GM18907 (cell line): ENCODE data around the gene TPPP2.
A peak's percentile ranks its signal among the peaks of the same experiment; 100 is the strongest.

Experiments used
- ATAC-seq: cut with Tn5 transposase; IDR thresholded peaks from one replicate; pipeline ENCODE4 v1.9.1; 2021; ENCODE audit warnings: mild to moderate bottlenecking, moderate library complexity; ENCODE audit not compliant: unreplicated experiment

The TPPP2 gene

DNA sequence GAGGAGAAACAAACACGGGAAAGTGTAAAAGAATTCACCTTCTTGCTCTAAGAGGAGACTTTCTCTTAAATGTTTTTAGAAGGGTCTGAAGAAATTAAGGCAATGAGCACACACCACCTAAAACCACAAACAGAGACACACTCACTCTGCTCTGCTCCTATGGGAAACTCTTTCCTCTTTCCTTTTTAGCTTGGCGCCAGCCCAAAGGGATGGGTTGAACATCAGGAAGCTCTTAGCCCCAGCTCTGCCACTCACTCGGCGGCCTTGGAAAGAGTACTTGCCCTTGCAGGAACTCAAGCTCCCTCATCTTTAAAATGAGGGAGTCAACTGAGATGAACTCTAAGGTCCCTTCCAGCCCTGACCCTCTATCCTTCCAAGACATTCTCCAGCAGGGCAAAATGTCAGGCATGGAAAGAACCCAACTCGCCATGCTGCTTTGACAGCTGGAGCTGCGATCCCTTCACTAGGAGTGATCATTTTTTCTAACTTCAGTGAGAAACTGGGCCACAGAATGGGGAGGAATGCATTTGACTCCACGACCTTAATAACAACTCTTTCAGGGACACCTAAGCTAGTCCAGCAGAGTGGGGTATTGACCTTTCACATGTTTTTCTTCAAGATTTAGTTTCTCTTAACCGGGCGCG lies 26.6 kb downstream of the TPPP2 start:
- ATAC-seq = no peak

DNA sequence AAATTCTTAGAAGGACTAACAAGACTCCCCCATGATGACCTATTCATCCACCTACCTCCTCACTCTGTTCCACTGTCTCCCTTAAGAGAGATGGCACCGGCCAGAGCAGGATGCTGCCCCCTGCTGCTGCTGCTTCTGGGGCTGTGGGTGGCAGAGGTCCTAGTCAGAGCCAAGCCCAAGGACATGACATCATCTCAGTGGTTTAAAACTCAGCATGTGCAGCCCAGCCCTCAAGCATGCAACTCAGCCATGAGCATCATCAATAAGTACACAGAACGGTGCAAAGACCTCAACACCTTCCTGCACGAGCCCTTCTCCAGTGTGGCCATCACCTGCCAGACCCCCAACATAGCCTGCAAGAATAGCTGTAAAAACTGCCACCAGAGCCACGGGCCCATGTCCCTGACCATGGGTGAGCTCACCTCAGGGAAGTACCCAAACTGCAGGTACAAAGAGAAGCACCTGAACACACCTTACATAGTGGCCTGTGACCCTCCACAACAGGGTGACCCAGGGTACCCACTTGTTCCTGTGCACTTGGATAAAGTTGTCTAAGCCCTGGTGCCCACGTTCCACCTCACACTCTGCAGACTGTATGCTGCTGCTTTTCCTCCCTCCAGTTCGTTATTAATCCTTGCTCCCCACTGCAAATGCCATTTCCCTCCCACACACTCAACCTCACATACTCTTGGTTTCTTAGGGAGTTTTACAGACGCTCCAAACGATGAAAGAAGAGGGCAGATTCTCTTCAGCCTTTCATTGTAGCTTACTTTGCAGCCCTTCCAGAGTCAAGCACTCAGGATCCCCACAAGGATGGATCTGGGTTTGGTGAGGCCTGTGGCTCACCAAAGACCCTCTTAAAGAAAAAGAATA lies 28.0 kb downstream of the TPPP2 start, which contains the start of gene RNASE8:
RNASE8 (plus strand) TSS at position 20 of the 873 bp plus-strand sequence; CDS start at position 91, 71 bp downstream.
- no peak for ATAC-seq

DNA sequence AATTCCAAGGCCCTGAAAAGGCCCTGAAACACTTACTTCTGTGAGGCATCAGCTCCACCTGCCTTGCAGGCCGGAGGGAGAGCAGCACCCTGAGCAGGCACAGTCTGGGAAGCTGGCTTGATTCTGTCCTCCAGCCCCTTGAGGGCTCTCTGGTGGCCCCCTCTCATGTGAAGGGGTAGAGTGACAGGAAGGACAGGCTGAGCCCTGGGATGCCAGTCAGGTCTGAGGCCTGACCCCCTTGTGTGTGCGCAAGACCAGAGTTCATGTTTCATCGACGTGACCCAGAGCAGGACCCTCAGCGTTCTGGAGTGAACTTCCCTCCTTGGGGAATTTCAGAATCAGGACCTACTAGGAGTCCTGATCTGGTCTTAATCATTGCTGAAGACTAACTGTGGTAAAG lies 28.9 kb downstream of the TPPP2 start:
- ATAC-seq = no peak

DNA sequence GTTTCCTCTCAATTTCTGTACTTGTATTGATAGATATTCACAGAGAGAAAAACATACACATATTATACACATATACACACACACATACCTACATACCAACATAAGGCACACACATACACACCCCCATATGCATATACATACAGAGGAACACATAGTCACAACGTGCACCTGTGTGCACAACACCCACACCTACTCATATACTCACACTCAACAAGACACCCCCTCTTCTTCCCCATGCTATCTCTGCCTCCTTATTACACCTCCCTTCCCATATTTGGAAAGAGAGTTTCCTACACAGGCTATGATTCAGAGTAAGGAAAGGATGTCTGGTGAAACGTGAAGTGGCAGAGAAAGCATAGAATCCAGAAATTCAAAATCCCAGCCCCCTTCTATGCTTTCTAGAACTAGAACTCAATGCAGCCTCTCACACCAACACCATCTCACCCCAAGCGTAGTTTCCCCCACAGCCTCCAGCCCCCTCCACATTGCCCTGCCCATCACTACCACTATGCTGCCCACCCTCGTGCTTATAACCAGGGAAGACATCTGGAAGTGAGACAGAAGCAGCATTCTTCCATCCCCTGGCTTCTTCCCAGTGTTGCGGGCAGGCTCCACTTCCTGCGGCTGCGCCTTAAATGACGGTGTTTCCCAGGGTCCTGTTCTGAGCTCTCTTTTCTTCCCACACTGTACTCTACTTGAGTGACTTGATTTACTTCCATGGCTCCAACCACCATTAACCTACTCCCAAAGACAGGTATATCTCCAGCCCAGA lies 30.0 kb downstream of the TPPP2 start:
- no peak for ATAC-seq

DNA sequence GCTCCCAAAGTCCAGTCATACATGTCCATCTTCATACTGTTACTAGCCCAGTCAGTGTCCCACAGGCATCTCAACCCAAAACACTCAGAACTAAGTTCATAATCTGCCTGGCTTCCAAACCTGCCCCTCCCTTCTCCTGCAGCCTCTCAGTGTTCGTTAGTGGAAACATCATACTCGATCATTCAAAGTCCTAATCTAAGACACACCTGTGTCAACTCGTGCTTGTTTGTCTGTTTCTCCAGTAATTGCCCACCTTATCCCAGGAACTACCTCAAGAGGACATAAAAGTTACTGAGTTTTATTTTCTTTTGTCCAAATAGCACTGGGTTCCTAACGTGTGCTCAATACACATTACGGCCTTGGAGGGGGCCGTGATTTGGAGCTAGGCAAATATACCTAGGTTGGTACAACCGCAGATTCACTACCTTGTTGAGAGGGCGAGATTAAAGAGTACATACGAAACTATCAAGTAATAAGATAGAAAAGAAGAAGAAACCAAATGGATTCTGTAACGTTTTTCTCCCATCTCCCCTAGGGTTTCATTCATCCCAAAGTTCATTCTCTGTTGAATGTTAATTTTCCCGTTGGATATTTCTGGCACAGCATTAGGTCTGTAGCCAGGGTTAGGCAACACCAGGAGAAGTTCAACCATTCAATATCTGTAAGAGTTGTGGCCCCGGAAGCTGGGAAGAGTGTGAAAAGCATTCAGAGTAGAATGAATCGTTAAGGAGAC lies 30.8 kb downstream of the TPPP2 start:
- ATAC-seq = no peak

DNA sequence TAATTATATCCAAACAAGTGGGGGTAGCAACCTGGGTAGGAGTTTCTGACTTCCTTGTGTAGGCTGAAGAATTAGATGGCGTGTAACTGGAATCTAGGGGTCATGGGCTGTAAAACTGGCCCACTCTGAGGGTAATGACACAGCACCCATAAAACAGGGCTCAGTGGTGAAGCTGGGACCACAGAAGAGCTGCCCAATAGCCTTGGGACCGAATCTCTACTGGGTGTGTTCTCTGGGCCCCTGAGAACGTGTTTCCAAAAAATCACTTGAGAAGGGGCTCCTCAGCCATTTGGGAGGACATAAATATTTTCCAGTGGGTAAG lies 31.3 kb downstream of the TPPP2 start:
- ATAC-seq = no peak

DNA sequence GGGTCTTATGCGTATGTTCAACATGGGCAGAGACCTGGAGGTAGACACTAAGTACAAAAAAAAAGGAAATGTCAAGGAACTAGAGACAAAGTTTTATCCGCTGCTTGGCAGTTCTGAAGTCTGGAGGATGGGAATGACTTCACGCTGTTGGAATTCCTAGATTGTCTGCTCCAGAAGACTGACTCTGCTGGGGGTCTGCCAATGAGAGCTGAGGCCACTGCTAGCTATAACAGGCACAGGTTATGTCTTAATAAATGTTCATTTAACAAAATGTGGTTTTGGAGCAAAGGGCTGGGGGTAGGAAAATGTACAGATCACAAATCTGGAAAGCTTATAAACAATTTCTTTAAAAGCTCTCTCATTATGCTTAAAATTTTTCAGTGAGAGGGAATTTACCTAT lies 33.5 kb downstream of the TPPP2 start:
- ATAC-seq = no peak

DNA sequence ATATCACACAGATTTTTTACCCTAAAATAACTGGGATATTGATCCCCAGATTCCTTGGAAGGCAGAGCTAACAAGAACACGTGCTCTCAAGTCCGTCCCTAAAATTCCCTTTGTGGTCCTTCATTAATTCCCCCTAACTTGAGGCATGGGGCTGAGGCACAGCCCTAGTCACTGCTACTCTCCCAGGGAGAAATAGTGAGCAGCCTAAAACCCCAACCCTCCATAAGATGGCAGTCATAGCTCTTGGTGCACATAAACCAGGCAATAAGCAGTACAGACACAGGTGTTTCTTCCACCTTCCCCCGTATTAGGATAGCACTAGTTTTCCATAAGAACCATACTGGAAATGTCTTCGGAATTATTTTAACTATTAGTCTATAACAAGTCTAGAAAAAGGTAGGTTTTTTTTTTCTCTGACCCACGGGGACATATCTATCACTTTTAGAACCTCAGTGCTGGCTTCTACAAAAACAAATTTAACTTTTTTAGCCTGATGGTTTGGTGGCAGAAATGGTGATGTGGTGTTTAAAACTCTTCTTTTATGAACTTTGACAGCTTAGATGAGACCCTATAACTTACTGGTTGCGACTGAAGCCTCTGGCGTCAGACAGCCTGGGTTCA lies 37.0 kb downstream of the TPPP2 start:
- no peak for ATAC-seq

DNA sequence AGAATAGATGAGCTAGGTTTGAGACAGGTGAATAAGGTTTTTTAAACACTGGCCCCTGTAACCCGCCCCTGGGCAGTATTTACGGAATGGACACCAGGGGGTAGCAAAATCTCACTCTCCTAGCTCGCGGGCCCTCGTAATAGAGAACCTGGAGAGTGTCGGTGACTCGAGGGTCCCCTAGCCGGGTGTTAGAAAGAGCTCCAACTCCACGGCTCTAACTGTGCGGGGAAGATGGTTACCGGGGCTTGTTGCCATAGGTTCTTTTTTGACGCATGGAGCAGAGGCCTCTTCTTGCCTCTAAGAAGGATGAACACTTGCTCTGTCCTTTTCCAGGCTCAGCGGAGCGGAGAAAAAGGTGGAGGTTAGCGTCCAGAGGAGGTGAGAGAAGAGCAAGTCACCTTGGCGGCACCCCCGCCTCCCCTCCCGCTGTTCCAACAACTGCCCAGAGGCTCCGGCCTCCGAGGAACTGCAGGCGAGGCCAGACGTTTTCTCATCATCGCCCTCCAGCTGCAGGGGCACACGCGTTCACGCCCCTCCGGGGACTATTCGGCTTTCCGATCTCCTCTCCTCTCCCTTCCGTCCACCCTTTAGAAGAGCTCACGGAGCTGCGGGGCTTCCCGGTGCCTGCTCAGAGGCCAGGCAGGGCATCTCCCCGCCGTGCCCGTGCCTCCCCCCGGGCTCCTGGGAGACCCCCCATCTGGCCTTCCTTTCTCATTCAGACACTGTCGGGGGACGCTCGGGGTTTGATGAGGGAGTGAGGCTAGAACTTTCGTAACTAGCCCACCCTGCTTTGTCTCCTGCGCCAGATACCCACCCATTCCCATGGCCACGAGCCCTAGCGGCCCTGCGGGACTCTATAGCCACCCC lies 38.7 kb downstream of the TPPP2 start:
- ATAC-seq = no peak

DNA sequence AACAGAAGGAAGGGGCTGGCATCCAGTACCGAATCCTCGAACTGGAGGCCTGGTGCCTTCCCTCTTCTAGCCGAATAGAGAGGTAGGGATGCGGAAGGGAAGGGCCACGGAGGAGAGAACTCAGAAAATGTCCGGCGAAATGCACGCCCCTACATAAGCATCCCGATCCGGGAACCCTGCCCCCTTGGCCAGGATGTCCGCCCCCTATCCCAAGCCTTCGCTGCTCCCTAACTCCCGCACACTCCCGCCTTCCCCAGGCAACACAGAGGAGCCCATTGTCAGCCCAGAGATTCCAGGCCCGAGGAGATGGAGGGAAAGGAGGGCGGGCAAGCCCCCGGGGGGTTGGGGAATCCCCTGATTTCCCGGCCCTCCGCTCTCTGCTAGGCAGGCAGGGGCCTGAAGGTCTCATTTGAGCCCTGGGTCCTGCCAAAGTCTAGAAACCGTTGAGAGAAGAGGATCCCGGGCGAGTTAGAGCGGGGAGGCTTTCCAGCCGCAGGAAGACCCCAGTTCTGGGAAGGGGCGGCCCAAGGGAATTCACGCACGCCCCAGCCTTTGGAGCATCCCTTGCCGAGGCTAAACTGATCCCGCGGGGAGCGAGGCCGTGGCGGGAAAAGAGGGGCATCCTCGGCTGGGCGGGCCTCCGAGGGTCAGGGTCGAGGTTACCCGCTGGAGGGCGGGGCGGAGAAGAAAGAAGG lies 39.5 kb downstream of the TPPP2 start:
- ATAC-seq = no peak

DNA sequence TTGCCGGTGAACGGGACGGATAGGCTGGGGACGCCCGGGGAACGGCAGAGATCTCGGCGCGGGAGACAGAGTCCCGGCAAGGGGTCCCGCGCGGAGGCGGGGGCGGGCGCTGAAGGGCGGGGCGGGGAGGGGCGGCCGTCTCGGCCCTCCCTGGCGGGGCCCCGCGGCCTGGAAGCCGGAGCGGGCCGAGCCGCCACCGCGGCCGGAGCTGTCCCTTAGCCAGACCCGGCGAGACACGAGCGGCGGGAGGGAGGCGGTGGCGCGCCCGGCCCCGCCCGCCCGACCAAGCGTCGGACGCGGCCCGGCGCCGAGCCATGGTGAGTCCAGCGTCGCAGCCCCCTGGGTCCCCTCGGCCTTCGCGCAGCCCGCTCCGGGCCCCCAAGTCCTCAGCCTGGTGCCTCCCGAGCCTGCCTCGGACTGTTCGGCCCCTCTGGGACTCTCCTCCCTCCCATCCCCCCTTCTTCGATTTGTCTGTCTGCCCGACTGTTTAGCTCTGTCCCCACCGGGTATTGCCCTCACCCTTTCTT lies 40.1 kb downstream of the TPPP2 start, which contains the start of gene ARHGEF40:
ARHGEF40 (plus strand) TSS at position 222 of the 527 bp plus-strand sequence; CDS start at position 315, 93 bp downstream.
- ATAC-seq = no peak

DNA sequence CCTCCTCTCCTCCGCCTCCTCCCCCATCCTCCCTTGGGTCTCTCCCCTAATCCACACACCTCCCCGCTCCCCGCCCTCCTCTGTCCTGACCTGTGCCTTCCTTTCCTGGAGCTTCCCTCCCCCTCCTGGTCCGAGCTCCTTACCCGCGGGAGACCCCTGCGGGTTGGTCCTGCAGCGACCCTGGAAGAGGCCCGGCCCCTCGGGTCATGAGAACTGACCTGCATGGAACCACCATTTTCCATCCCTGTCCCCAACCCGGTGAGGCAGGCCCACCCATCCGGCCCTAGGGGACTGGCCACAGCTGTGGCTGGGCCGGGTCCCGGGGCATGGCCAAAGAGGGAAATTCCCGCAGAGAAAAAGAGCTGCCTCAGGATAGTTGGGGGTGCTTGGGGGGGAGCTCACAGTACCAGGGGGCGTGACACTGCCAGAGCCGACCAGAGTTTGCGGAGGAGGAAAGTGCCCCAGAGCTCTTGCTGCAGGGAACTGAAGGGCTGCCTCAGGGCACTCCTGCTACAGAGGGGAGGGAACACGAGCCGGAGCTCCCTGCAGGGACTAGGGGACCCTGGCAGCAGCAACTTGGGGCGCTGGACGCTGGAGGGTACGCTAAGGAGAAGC lies 40.7 kb downstream of the TPPP2 start:
- peak; percentile 24 for ATAC-seq

DNA sequence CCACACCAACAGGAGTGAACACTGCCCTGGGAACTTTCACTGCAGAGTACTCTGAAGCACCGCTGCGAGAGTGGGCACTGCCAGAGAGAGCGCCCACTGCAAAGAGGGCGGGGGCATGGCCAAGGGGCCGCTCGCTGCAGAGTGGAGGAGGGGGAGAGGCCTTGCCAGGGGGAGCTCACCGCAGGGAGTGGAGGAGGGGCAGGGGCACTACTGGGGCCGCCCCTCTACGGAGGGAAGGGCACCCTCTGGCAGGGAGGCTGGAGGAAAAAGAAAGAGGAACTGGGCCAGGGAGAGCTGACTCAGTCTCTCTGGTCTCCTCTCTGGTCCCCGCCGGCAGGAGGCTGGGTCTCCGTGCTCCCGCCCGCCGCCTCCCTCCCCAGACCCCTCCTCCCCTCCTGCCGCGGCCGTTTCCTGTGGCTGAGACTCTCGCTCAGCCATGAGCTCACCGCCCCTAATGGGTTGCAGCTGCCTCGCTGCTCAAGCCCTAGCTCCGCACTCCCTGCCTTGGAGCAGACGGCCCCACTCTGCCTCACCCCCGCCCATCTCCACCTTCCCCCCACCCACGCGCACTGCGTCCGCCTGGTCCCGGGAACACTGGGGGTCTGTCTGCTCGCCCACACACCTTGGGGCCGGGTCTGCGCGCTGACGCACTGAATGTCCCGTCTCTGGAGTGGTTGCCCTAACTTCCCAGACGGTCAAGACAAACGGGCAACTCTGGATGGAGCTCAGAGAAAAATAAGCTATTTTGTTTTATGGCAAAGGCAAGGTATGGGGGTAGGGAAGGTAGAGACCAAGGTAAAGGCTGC lies 41.4 kb downstream of the TPPP2 start:
- ATAC-seq = peak; percentile 68

DNA sequence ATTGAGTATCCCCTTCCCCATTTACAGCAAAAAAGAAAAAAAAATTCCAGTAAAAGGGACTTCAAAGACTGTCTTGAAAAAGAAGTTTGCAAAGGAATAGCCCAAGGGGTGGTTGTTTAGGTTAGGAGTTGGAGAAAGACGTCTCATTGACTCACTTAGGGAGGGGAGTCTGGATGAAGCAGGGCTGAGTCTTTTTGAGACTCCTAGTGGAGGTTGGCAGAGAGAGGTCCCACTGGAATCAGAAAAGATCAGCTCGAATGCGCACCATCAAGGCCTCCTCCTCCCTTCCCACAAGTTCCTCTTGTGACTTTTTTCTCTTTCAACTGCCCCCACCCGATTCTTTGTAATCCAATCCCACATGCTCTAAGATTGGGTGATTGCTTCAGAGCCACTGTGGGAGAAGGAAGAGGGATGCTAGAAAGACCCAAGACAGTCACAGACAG lies 42.0 kb downstream of the TPPP2 start:
- ATAC-seq = no peak

DNA sequence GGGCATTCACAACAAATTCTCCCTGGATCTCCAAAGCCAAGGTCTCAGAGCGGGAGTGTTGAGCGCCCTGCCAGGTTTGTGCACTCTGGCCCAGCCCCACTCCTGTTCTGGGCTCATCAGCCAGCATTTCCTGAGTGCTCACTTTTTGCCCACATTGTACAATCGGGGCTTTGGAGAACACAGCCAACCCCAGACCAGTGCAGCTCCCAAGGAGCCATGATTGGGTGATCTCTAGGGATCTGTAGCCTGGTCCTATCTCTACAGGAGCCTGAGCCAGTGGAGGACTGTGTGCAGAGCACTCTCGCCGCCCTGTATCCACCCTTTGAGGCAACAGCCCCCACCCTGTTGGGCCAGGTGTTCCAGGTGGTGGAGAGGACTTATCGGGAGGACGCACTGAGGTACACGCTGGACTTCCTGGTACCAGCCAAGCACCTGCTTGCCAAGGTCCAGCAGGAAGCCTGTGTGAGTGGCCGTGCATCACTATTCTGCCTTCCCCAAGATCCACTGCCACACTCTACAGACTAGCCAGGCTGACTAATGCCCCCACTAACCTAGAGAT lies 42.8 kb downstream of the TPPP2 start:
- ATAC-seq = no peak

DNA sequence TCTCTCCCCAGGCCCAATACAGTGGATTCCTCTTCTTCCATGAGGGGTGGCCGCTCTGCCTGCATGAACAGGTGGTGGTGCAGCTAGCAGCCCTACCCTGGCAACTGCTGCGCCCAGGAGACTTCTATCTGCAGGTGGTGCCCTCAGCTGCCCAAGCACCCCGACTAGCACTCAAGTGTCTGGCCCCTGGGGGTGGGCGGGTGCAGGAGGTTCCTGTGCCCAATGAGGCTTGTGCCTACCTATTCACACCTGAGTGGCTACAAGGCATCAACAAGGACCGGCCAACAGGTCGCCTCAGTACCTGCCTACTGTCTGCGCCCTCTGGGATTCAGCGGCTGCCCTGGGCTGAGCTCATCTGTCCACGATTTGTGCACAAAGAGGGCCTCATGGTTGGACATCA lies 43.9 kb downstream of the TPPP2 start:
- no peak for ATAC-seq
